Retinal pigment epithelial cell (primary cell): ENCODE measurements around the gene PIGS.
A peak's percentile ranks its signal among the peaks of the same experiment; 100 is the strongest.

ENCODE experiments used
- DNase-seq: peaks from one replicate; pipeline ENCODE4 v3.0.0-alpha.2; 2010; ENCODE audit warnings: low read depth
- H3K4me3 ChIP-seq: 2 replicates; pipeline ENCODE4 v1.5.1; 2011; ENCODE audit warnings: mild to moderate bottlenecking, low read length, control low read depth, moderate library complexity
- CTCF ChIP-seq: conservative IDR thresholded peaks from 2 replicates; pipeline ENCODE4 v1.5.1; 2011; ENCODE audit warnings: low read depth, low read length, control low read depth, inconsistent platforms

Gene PIGS

DNA sequence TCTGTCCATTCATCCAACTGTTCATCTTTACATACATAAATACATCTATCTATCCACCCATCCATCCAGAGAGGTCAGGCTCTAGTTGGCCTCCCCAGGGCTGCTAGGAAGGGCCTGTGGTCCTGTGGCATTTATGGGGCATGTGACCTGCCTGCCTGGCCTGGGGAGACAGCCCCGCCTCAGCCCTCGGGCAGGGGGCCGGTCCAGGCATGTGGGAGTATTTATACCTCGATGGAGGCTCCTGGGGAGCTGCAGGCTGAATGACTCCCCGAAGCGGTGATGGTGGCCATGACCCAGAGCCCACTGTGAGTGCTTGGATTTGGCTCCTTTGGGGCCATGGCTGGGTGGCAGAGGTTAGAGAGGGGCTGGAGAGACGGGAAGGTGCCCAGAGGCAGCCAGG lies 57.8 kb downstream of the PIGS start:
- H3K4me3 ChIP-seq = no peak overlapping the region
- DNase-seq = no peak
- TF ChIP-seq CTCF = no peak

- DNase-seq = no peak
- no peak overlapping the region for H3K4me3 ChIP-seq
- peak; percentile 0 for TF ChIP-seq CTCF
Measured at GRCh38 chr17:28511858-28512461, 59.4 kb downstream of the PIGS start.

GRCh38 chr17:28509789-28510188 lies 61.5 kb downstream of the PIGS start:
- DNase-seq = no peak
- no peak for TF ChIP-seq CTCF
- H3K4me3 ChIP-seq = no peak overlapping the region

GRCh38 chr17:28508211-28508724 lies 63.1 kb downstream of the PIGS start:
- no peak for TF ChIP-seq CTCF
- DNase-seq = no peak
- H3K4me3 ChIP-seq = no peak overlapping the region

GRCh38 chr17:28507567-28508203 lies 63.6 kb downstream of the PIGS start:
- no peak overlapping the region for H3K4me3 ChIP-seq
- DNase-seq = no peak

GRCh38 chr17:28506763-28507487 lies 64.4 kb downstream of the PIGS start:
- DNase-seq = no peak
- H3K4me3 ChIP-seq = no peak overlapping the region
- no peak for TF ChIP-seq CTCF

More at GRCh38 chr17:28507567-28508203, 63.6 kb downstream of the PIGS start:
- TF ChIP-seq CTCF = no peak
